Lower leg skin (tissue), 4 donors: ENCODE data around the gene RPGR. TPM values are rescaled to one million over a fixed set of nuclear protein-coding genes. Genes with fewer than 3 reads are reported as not detected.
A peak's percentile ranks its signal among the peaks of the same experiment; 100 is the strongest.

Source experiments
- DNase-seq, 2 donors: peaks; one replicate each; pipeline ENCODE4 v3.0.0-alpha.2; 2019; ENCODE audit warnings: low spot score in 2 of 2
- H3K4me3 ChIP-seq: fragments of 200-600 bp; sonication (generic); 2 replicates; pipeline ENCODE4 v1.5.1; 2017; ENCODE audit warnings: mild to moderate bottlenecking, low read depth; ENCODE audit not compliant: poor library complexity, severe bottlenecking
- POLR2A ChIP-seq, 2 donors: fragments of 450-650 bp; IDR thresholded peaks; one replicate each; pipeline ENCODE4 v1.6.1; 2016 to 2017; ENCODE audit warnings: antibody characterized with exemption in 2 of 2, mild to moderate bottlenecking in 1 of 2, moderate library complexity in 1 of 2
- WGBS, 2 donors: methylation state at CpG; one replicate each; pipeline ENCODE4 v1.1.5; 2018; 5-methylcytosine and 5-hydroxymethylcytosine counted together
- intact Hi-C: fragments of 100-400 bp; cut with DNase I; formaldehyde crosslinking; loops from one replicate; pipeline ENCODE4 v1.15.0; 2023; ENCODE audit warnings: low total_unique reads
- total RNA-seq, 4 donors: library from RNA; depleted of rRNA; stranded (reverse); fragments of >200 nt; gene quantifications; one replicate each; pipeline ENCODE4 v1.1.0, GENCODE V29; 2016
- TF ChIP-seq, protein P1 (sequence below), 3 donors: fragments of 450-650 bp; IDR thresholded peaks; one replicate each; pipeline ENCODE4 v1.5.1; 2016; ENCODE audit warnings: antibody characterized with exemption in 3 of 3, mild to moderate bottlenecking in 3 of 3, moderate library complexity in 2 of 3

Gene RPGR, protein sequence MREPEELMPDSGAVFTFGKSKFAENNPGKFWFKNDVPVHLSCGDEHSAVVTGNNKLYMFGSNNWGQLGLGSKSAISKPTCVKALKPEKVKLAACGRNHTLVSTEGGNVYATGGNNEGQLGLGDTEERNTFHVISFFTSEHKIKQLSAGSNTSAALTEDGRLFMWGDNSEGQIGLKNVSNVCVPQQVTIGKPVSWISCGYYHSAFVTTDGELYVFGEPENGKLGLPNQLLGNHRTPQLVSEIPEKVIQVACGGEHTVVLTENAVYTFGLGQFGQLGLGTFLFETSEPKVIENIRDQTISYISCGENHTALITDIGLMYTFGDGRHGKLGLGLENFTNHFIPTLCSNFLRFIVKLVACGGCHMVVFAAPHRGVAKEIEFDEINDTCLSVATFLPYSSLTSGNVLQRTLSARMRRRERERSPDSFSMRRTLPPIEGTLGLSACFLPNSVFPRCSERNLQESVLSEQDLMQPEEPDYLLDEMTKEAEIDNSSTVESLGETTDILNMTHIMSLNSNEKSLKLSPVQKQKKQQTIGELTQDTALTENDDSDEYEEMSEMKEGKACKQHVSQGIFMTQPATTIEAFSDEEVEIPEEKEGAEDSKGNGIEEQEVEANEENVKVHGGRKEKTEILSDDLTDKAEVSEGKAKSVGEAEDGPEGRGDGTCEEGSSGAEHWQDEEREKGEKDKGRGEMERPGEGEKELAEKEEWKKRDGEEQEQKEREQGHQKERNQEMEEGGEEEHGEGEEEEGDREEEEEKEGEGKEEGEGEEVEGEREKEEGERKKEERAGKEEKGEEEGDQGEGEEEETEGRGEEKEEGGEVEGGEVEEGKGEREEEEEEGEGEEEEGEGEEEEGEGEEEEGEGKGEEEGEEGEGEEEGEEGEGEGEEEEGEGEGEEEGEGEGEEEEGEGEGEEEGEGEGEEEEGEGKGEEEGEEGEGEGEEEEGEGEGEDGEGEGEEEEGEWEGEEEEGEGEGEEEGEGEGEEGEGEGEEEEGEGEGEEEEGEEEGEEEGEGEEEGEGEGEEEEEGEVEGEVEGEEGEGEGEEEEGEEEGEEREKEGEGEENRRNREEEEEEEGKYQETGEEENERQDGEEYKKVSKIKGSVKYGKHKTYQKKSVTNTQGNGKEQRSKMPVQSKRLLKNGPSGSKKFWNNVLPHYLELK
- 10 to 100 TPM in 2 of 4 donors, 1 to 10 TPM in 2; 4.1 to 33.4 (median 19.4) TPM for total RNA-seq

DNA sequence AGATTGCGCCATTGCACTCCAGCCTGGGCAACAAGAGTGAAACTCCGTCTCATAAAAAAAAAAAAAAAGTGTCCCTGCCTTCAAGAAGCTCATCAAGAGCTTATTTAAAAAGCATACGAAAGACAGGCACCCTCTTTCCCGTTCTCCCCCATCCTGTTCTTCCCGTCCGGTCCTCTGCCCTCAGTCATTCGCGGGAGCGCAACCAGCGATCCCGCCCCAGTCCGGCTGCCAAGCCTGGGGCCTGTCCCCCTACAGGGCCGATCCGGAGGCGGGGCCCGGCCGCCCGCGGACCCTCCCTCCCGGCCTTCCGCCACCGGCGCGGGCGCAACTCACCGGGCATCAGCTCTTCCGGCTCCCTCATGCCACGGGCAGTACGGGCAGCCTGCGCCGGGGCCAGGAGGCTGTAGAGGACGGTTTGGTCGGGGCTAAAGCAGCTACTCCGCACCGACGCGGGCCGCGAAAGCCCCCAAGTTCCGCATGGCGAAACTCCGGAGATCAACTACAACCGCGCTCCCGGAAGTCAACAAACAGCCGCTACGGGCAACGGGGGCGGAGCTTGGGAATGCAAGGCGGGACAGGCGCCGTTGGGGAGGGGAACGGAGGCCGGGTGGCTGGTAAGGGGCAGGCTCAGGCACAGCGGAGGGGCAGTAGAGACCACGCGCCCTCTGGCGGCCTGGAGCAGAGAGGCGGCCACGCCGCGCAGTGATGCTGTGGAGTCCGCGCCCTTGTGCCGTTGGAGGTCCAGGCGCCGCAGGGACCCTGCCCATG lies at the start of gene RPGR:
Gene RPGR (minus strand): TSS at position 503 of the 768 bp plus-strand sequence. CDS start 142 bp downstream, at position 361.
- WGBS, 2 donors, result 0 to 47% methylated on average over 12 to 45 of the region's 67 CpGs
- intact Hi-C loops, result no loop called here
- TF ChIP-seq, protein P1, sequence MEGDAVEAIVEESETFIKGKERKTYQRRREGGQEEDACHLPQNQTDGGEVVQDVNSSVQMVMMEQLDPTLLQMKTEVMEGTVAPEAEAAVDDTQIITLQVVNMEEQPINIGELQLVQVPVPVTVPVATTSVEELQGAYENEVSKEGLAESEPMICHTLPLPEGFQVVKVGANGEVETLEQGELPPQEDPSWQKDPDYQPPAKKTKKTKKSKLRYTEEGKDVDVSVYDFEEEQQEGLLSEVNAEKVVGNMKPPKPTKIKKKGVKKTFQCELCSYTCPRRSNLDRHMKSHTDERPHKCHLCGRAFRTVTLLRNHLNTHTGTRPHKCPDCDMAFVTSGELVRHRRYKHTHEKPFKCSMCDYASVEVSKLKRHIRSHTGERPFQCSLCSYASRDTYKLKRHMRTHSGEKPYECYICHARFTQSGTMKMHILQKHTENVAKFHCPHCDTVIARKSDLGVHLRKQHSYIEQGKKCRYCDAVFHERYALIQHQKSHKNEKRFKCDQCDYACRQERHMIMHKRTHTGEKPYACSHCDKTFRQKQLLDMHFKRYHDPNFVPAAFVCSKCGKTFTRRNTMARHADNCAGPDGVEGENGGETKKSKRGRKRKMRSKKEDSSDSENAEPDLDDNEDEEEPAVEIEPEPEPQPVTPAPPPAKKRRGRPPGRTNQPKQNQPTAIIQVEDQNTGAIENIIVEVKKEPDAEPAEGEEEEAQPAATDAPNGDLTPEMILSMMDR (IDR thresholded peaks at IDR 0.05), result no peak
- TF ChIP-seq POLR2A (IDR thresholded peaks at IDR 0.05), result no peak
- H3K4me3 ChIP-seq, result peak within 1 kb of the TSS; percentile 50
- peak; percentile 89 to 98 for DNase-seq

DNA sequence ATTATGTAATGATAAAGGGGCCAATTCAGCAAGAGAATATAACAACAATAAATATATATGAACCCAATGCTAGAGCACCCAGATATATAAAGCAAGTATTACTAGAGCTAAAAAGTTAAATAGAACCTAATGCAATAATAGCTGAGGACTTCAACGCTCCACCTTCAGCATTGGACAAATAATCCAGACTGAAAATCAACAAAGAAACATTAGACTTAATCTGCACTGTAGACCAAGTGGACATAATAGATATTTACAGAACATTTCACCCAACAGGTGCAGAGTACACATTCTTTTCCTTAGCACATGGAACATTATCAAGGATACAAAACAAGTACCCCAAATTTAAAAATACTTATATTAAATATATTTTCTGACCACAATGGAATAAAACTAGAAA lies 49.4 kb upstream of the RPGR start:
- 63 to 95% methylated on average over 1 of the region's 1 CpG for WGBS, 2 donors
- no peak for DNase-seq
- H3K4me3 ChIP-seq, result no peak overlapping the region
- intact Hi-C loops, result no loop called here
- TF ChIP-seq POLR2A (IDR thresholded peaks at IDR 0.05), result no peak
- TF ChIP-seq, protein P1 (IDR thresholded peaks at IDR 0.05), result no peak

DNA sequence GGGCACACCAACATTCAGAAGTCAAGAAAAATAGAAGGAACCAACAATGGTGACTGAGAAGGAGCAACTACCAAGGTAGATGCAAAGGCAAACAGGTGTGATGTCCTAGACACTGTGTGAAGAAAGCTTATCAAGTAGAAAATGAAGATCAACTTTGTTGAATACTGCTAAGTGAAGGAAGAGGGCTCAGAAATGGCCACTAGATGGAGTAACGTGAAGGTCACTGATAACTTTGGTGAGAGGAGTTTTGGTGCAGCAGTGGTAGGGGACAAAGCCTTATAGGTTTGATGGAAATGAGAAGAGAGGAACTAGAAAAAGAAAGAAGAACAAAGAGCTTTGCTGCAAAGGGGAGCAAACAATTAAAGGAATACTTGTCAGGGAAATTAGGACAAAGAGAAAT lies 48.6 kb upstream of the RPGR start:
- WGBS, 2 donors, result 7 to 35% methylated on average over 1 of the region's 1 CpG
- intact Hi-C loops, result no loop called here
- no peak for TF ChIP-seq POLR2A (IDR thresholded peaks at IDR 0.05)
- TF ChIP-seq, protein P1 (IDR thresholded peaks at IDR 0.05), result no peak
- no peak overlapping the region for H3K4me3 ChIP-seq
- no peak for DNase-seq

DNA sequence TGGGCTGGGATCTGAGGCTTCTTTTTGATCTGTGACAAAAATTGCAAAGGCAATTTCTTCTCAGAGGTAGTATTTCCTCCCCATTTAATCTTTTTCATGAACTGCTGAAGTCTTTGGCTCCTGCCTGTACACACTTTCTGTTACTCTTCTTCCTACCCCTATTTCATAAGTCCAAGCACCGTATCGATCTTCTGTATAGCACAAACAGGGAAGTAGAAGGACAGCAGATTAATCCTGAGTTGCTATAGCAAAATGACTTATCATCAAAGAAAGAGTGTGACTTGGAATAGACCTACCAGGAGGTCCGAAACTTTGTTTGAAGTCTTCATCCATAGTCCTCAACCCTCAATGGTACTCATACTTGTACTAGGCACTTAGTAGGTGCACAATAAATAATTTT lies 47.1 kb upstream of the RPGR start:
- no peak for TF ChIP-seq POLR2A (IDR thresholded peaks at IDR 0.05)
- 88 to 90% methylated on average over 3 of the region's 3 CpGs for WGBS, 2 donors
- intact Hi-C loops, result no loop called here
- H3K4me3 ChIP-seq, result no peak overlapping the region
- DNase-seq, result no peak

DNA sequence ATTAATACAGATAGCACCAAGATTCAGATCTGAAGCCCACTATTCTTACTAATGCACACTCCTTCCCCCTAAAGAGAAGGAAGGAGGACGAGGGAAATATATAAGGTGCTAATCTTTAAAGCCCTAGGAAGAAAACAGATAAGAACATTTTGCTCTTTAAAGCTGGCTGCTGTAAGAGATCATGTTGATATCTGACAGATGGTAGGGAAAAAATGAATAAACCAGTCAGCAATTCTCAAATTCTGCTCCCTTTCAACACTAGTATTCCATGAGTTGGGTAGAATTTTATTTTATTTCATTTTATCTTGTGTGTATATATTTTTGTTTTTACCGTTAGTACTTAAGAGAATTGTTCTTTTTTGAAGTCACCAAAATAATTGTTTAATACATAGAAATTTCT lies 44.3 kb upstream of the RPGR start:
- no peak for TF ChIP-seq POLR2A (IDR thresholded peaks at IDR 0.05)
- TF ChIP-seq, protein P1 (IDR thresholded peaks at IDR 0.05), result no peak
- WGBS, 2 donors, result 55 to 68% methylated on average over 2 of the region's 2 CpGs
- no peak for DNase-seq
- no peak overlapping the region for H3K4me3 ChIP-seq
- intact Hi-C loops, result no loop called here
